ENCODE results near the gene ELK3.

ELK3 gene

GRCh38 chr12:96249196-96250118 is 55.3 kb downstream of the ELK3 start:
- in situ Hi-C loops (cut with MboI; ENCODE audit: low sequenced_read_pairs), result no loop called here

- in situ Hi-C loops (cut with MboI; ENCODE audit: low sequenced_read_pairs), result no loop called here
Measured at GRCh38 chr12:96250119-96250685, 56.0 kb downstream of the ELK3 start.

DNA sequence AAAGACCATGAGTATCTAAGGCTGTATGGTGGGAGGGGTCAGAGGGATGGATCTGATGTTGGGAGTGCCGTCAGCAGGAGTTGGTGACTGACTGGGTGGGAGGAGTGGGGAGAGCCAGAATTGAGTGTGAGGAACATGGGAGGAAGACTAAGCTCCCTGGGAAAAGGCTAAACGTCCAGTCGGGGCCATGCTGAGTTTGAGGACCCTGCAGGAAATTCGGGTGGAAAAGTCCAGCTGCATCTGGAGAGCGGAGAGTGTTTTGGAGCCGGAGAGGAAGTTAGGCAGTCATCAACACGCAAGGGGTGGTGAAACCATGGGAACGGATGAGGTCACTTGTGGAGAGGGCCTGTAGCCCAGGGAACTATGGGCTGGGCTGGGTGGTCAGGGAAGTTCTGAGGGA is 60.9 kb downstream of the ELK3 start:
- in situ Hi-C loops (cut with MboI; ENCODE audit: low sequenced_read_pairs), result no loop called here

DNA sequence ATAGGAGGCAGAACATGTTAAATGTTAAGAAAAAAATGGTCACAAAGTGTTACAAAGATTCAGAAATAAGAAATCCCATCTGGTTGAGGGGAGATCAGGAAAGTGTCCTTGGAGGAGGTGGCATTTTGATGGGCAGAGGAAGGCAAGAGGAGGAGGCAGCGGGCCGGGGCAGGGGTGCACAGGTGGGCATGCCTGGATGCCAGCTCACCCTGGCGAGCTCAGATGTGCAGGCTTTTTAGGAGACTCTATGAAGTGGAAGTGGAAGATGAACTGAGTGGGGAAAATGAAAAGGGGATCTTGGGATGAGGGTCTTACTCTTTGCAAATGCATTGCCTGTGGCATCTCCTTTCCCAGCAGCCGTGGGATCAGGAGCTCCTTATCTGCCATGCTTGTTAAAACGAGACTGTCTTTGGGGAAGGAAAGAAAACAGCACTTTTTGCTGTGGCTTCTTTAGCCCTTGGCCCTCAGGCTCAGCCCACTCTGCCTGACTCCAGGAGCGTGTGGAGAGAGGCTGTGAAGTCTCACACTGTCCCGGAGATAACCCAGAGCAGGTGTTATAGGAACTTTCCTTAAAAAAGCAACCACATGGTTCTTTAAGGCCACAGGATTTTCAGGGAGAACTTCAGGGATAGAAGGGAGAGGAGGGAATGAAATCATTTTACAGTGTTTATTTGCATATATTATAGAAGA is 62.6 kb downstream of the ELK3 start:
- in situ Hi-C loops (cut with MboI; ENCODE audit: low sequenced_read_pairs), result no loop called here

DNA sequence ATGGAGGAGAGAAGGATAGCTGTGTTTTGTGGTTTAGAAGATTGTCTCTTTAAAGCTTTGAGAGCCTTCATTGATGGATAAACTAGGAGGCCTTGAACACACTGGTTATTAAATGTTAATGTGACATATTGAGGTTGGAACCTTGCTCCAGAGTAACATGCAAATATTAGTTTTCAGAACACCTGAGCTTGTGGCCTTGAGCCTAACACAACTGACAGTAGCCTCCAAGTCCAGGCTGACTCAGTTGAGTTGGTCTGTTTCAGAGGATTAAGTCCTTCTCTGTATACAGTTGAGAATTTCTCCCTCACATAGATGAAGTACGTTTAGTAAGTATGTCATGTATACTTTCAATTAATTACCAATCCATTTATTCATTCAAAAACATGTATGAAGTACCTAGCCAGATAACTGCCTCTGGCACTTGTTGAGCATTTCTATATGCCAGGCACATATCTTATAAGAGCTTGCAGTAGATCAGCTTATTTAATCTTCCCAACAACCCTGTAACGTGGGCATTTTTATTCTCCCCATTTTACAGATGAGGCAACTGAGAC is 63.5 kb downstream of the ELK3 start:
- in situ Hi-C loops (cut with MboI; ENCODE audit: low sequenced_read_pairs), result no loop called here

DNA sequence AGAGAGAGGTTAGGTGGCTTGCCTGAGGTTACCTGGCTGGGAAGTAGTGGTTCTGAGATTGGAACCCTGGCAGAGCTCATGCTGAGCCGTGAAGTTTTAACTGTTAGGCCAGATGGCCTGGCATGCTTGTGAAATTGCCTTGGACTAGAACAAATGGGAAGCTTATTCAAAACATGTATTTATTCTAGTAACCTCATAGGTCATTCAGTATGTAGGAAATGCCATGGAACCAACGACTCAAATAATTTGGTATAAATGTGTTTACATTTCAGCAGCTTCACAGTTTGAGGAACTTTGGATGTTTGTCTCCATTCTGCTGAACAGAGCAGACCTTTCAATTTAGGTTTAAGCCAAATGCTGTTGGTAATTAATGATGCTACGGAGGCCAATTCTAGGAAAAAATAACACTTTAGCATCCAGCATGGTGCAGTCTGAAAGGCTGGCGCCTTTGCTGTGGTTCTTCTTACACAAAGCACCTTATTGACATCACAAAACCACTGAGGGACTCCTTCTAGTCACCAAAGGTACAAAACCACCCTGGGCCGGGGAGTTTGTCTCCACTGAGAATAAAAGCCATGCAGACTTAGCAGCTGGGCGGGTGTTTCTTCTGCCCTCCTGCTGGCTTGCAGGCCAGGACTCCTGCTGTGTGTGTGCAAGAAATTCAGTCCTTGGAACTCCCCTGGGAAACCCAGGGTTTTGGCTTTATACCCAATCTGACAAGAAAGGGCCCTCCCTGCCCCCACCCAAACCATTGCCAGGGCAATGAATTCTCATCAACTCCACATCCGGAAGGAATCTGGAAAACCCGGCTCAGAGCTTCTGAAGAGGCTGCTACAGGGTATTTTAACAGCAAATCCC is 64.2 kb downstream of the ELK3 start:
- in situ Hi-C loops (cut with MboI; ENCODE audit: low sequenced_read_pairs), result no loop called here

GRCh38 chr12:96260231-96260630 is 66.1 kb downstream of the ELK3 start:
- in situ Hi-C loops (cut with MboI; ENCODE audit: low sequenced_read_pairs), result no loop called here

DNA sequence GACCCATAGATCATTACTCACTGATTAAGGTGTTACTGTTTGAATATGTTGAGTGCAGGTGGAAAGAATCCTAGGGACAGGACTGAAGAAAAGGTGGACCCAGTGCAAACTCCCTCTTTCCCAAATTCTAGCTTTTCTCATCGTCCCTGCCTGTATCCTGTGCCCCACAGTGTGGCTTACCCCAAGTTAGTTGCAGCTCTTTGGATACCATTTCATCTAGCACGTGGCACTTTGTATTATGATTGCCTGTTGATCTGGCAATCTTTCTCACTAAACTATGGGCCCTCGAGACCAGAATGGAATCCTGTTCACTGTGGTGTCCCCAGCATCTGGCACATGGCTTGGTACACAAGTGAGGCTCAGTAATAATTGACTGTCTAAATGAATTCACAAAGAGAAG is 66.5 kb downstream of the ELK3 start:
- in situ Hi-C loops (cut with MboI; ENCODE audit: low sequenced_read_pairs), result no loop called here

DNA sequence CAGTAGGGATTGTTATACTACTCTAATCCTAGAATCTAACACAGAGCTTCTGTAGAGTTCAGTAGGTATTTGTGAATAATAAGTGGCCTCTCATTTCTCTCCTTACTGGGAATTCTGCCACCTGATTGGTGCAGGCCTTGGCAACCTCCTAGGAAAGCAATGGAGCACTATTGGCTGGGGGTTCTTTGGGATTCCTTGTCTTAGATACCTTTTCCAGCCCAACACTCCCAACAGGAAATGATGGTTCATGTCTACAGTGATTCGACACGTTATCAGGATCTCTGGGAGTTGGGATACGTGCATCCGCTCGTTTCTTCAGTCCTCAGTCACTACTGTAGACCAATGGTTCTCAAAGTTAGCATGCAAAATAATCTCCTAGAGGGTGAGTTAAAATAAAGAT is 67.4 kb downstream of the ELK3 start:
- in situ Hi-C loops (cut with MboI; ENCODE audit: low sequenced_read_pairs), result no loop called here

DNA sequence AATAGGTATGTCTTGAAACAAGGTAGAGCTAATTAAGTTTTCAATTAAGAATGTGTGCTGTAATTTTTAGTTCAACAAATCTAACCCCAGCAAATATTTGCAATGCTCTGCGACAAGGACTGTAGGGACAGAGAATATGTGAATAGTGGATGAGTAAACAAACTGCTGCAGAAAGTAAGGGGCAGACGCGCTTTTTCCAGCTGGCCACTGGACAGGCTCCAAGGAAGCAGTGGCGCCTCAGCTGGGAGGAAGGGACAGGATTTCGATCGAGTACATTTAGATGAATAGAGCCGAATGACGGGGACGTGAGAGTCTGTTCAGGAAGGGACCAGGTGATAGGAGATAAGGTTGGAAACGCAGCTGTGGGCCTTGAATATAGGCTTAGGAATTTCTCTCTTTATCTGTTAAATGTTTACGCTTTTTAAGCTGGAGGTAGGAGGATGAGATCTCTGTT is 69.3 kb downstream of the ELK3 start:
- in situ Hi-C loops (cut with MboI; ENCODE audit: low sequenced_read_pairs), result no loop called here

DNA sequence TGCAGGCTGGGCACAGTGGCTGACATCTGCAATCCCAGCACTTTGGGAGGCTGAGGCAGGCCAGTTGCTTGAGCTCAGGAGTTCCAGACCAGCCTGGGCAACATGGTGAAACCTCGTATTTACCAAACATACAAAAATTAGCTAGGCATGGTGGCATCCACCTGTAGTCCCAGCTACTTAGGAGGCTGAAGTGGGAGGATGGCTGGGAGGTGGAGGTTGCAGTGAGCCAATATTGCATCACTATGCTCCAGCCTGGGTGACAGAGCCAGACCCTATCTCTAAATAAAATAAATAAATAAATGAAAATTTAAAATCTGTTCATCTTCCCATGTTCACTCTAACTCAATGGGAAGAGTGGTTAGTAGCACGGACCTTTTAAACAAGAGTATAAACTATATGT is 71.2 kb downstream of the ELK3 start:
- in situ Hi-C loops (cut with MboI; ENCODE audit: low sequenced_read_pairs), result no loop called here

- in situ Hi-C loops (cut with MboI; ENCODE audit: low sequenced_read_pairs), result no loop called here
Measured at GRCh38 chr12:96265836-96266235, 71.7 kb downstream of the ELK3 start.

DNA sequence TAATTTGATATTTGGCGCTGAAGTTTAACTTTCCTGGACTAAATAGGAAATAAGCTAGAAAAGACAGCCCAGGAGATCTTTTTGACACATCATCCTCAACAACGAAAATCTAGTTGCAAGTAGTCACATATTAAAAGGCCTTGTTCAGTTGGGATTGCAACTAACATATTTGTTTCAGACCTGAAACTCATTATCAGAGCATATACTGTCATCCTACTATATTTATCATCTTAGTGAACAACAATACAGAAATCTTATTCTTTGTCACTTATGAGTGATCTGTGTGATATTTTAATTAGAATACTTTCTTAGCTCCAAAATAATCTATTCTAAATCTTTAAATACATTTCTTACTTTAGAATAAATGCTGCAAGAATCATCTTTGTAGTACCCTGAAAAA is 72.1 kb downstream of the ELK3 start:
- in situ Hi-C loops (cut with MboI; ENCODE audit: low sequenced_read_pairs), result no loop called here

DNA sequence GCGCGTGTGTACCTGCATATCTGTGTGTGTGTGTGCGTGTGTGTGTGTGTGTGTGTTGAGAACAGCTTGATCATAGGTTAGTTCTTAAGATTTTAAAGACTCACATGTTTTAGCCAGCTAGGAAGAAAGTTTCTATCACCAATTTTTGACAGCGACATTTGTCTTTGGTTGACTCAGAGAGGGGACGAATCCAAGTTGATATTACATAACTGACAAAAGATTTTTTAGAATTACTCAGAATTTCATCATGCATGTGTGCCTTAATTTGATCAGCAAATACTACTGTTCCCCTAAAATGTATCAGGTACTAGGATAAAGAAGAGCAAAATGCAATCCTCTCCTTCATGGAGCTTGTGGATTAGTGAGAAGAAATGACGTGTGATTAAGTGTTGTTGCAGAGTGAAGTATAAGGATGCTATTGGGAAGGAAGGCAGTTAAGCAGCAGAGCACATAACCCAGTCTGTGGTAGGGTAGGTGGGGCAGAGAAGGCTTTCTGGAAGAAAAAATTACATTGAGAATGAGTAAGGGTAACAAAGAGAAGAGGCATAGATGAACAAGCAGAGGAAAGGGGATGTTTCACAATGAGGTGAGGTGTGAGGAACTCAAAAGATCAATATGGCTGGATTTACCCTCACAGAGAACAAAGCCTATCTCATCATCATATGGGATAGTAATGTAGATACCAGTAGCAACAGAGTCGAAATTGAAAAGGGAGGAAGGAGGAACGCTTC is 77.5 kb downstream of the ELK3 start:
- in situ Hi-C loops (cut with MboI; ENCODE audit: low sequenced_read_pairs), result no loop called here

DNA sequence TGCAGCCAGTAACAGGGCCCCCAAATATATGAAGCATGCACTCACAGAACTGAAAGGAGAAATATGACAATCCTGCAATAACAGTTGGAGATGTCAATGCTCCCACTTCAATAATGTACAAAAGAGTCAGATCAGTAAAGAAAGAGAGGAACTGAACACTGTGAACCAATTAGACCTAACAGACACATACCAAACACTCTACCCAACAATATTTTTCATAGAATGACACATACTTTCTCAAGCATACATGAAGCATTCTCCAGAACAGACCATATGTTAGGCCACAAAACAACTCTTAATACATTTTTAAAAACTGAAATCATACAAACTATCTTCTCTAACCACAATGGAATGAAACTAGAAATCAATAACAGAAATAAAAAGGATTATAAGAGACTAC is 80.2 kb downstream of the ELK3 start:
- in situ Hi-C loops (cut with MboI; ENCODE audit: low sequenced_read_pairs), result no loop called here

DNA sequence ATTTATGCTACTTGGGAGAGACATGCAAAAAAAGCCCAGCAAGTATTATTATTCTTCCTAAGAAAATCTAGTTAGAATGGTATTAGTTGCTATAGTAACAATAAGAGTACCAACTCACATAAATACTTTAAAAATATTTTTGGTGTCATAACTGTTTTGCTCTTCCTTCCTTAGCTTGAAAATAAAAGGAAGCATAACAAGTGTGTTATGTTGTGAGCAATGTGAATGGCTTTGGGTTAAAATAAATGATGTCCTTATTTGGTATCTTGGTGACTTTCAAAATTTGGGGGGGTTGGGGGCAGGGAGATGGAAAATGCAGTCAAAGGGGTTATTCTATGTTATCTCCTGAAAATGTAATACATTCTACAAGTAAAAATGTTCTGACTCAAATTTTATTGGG is 91.0 kb downstream of the ELK3 start:
- in situ Hi-C loops (cut with MboI; ENCODE audit: low sequenced_read_pairs), result no loop called here

DNA sequence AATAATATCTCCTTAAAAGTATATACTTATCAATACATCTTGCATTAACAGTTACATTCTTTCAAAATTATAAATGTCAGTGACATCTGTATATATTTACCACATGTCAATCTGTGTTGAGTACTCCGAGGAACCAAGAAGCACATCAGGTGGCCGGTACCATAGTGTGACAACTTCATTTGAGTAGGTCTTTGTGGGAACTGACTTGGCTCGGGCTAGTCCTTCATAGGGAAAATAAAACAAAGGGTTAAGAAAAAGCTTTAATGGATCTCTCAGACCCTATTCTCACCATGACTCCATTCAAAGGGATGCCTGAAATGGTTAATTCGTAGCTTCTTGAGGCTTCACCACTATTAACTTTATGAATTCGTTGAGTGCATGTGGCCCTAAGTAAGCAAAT is 94.9 kb downstream of the ELK3 start:
- in situ Hi-C loops (cut with MboI; ENCODE audit: low sequenced_read_pairs), result no loop called here

GRCh38 chr12:96293093-96293492 is 98.9 kb downstream of the ELK3 start:
- in situ Hi-C loops (cut with MboI; ENCODE audit: low sequenced_read_pairs), result no loop called here

- in situ Hi-C loops (cut with MboI; ENCODE audit: low sequenced_read_pairs), result no loop called here
Measured at GRCh38 chr12:96294831-96295230, 100.7 kb downstream of the ELK3 start.

GRCh38 chr12:96295532-96296160 is 101.5 kb downstream of the ELK3 start:
- in situ Hi-C loops (cut with MboI; ENCODE audit: low sequenced_read_pairs), result no loop called here

Data from HL-60/S4 treated with retinoic acid at 250 ng/mL for 4 days and 3 days (cell line).